GM12878 (cell line): Measurements from ENCODE around the gene AGAP1. TPM values are rescaled to one million over a fixed set of nuclear protein-coding genes. Genes with fewer than 3 reads are reported as not detected.

Experiments used
- ATAC-seq: fragments of 200-7000 bp; cut with Tn5 transposase; 3 replicates; pipeline ENCODE4 v1.9.1; 2020; ENCODE audit warnings: mild to moderate bottlenecking, moderate library complexity
- BruUV-seq: library from RNA; stranded (reverse); fragments of 400-500 nt; replicated peaks from 2 replicates; lab custom pipeline; 2021; lab: Mats Ljungman, UMichigan
- CTCF ChIA-PET: fragments of 300-600 bp; sonication (Branson Sonifier 250); formaldehyde crosslinking; extraction: SDS; loops from one replicate; lab custom pipeline; 2021; ENCODE audit warnings: inconsistent platforms; lab: Yijun Ruan, JAX
- POLR2A ChIA-PET: fragments of 350-600 bp; formaldehyde crosslinking; extraction: SDS; loops from one replicate; lab custom pipeline; 2021; ENCODE audit warnings: inconsistent platforms; lab: Charles Lee
- RAD21 ChIA-PET: fragments of 300-600 bp; sonication (Branson Sonifier 250); formaldehyde crosslinking; loops from one replicate; lab custom pipeline; 2023; ENCODE audit warnings: antibody characterized with exemption; ENCODE audit not compliant: unreplicated experiment; lab: Charles Lee
- SMC1A ChIA-PET: fragments of 300-600 bp; sonication (Branson Sonifier 250); formaldehyde crosslinking; loops from one replicate; lab custom pipeline; 2023; ENCODE audit not compliant: unreplicated experiment, uncharacterized antibody; lab: Charles Lee
- DNase-seq: peaks from one replicate; pipeline ENCODE4 v3.0.0-alpha.2; 2011; ENCODE audit warnings: low read depth, low spot score
- FAIRE-seq: peaks from 3 replicates; lab custom pipeline; 2011; peaks lifted over from hg19 to GRCh38; lab: Jason Lieb, UNC
- H2AFZ ChIP-seq: 2 replicates; pipeline ENCODE4 v1.6.0; 2011; ENCODE audit warnings: low read depth, low read length, control low read depth; ENCODE audit not compliant: control insufficient read depth
- H3K27ac ChIP-seq: 2 replicates; pipeline ENCODE4 v1.5.1; 2011; ENCODE audit warnings: control low read depth; ENCODE audit not compliant: control insufficient read depth, insufficient read depth
- H3K27me3 ChIP-seq, 2 experiments: replicated peaks in 1 of 2; 2 replicates each; pipeline versions ENCODE4 v1.6.0 to v1.6.1; 2011; ENCODE audit warnings: low read length in 1 of 2; ENCODE audit not compliant: control insufficient read depth in 2 of 2, insufficient read depth in 2 of 2
- H3K36me3 ChIP-seq, 2 experiments: 2 replicates each; pipeline ENCODE4 v1.5.1; 2011; ENCODE audit warnings: low read length in 1 of 2; ENCODE audit not compliant: control insufficient read depth in 2 of 2, insufficient read depth in 2 of 2
- H3K4me1 ChIP-seq: 2 replicates; pipeline ENCODE4 v1.6.1; 2011; ENCODE audit warnings: mild to moderate bottlenecking, low read length, moderate library complexity, mixed read lengths; ENCODE audit not compliant: control insufficient read depth, insufficient read depth
- H3K4me2 ChIP-seq: 2 replicates; pipeline ENCODE4 v1.6.0; 2011; ENCODE audit warnings: control low read depth; ENCODE audit not compliant: control insufficient read depth, insufficient read depth
- H3K4me3 ChIP-seq: fragments of 200-600 bp; sonication (generic); 2 replicates; pipeline ENCODE4 v1.5.1; 2016
- H3K79me2 ChIP-seq: 2 replicates; pipeline ENCODE4 v1.6.0; 2011; ENCODE audit warnings: low read length; ENCODE audit not compliant: control insufficient read depth, insufficient read depth
- H3K9ac ChIP-seq: 2 replicates; pipeline ENCODE4 v1.8.0; 2011; ENCODE audit warnings: low read length, control low read depth, mixed read lengths; ENCODE audit not compliant: control insufficient read depth, insufficient read depth
- H3K9me3 ChIP-seq: replicated peaks from 3 replicates; pipeline ENCODE4 v1.5.1; 2011; ENCODE audit warnings: mild to moderate bottlenecking, low read length; ENCODE audit not compliant: control insufficient read depth, insufficient read depth
- H4K20me1 ChIP-seq: 2 replicates; pipeline ENCODE4 v1.6.0; 2011; ENCODE audit not compliant: control insufficient read depth, insufficient read depth
- EED ChIP-seq: sonication (generic); IDR thresholded peaks from 2 replicates; pipeline ENCODE4 v1.6.1; 2016; ENCODE audit warnings: antibody characterized with exemption, low read depth
- EGR1 ChIP-seq, 2 experiments: IDR thresholded peaks; 1 replicate in 1 of 2; 2 replicates in 1 of 2; pipeline ENCODE4 v1.6.1; 2011 to 2012; ENCODE audit warnings: low read depth in 2 of 2, low read length in 2 of 2, borderline replicate concordance in 1 of 2, mild to moderate bottlenecking in 1 of 2, moderate library complexity in 1 of 2
- FOXM1 ChIP-seq: IDR thresholded peaks from 2 replicates; pipeline ENCODE4 v1.6.1; 2012; ENCODE audit warnings: low read depth, mild to moderate bottlenecking, inconsistent platforms, low read length, moderate library complexity
- IKZF1 ChIP-seq: fragments of 450-650 bp; conservative IDR thresholded peaks from 2 replicates; pipeline ENCODE4 v1.6.1; 2017; ENCODE audit warnings: antibody characterized with exemption, mild to moderate bottlenecking
- LARP7 ChIP-seq: fragments of 450-650 bp; IDR thresholded peaks from 2 replicates; pipeline ENCODE4 v1.6.1; 2017; ENCODE audit warnings: mild to moderate bottlenecking
- NR2C1 ChIP-seq: fragments of 450-650 bp; IDR thresholded peaks from 2 replicates; pipeline ENCODE4 v1.6.1; 2017; ENCODE audit warnings: antibody characterized with exemption, mild to moderate bottlenecking, moderate library complexity
- PML ChIP-seq: IDR thresholded peaks from 2 replicates; pipeline ENCODE4 v1.6.1; 2012; ENCODE audit warnings: low read length, inconsistent platforms
- RELA ChIP-seq: fragments of 450-650 bp; IDR thresholded peaks from 2 replicates; pipeline ENCODE4 v1.8.0; 2014; ENCODE audit warnings: borderline replicate concordance; ENCODE audit not compliant: partially characterized antibody
- SMAD1 ChIP-seq: fragments of 450-650 bp; IDR thresholded peaks from 2 replicates; pipeline ENCODE4 v1.6.1; 2018; ENCODE audit warnings: mild to moderate bottlenecking, low read depth; ENCODE audit not compliant: partially characterized antibody
- SMC3 ChIP-seq: IDR thresholded peaks from 2 replicates; pipeline ENCODE4 v1.6.1; 2011; ENCODE audit warnings: low read length, improper control_type of control experiment, borderline replicate concordance
- SREBF1 ChIP-seq: IDR thresholded peaks from 2 replicates; pipeline ENCODE4 v1.6.1; 2012; ENCODE audit warnings: mild to moderate bottlenecking, low read length
- SUZ12 ChIP-seq: fragments of 200-600 bp; sonication (generic); IDR thresholded peaks from one replicate; pipeline ENCODE4 v1.6.1; 2018; ENCODE audit warnings: antibody characterized with exemption, mild to moderate bottlenecking; ENCODE audit not compliant: unreplicated experiment
- TCF12 ChIP-seq: IDR thresholded peaks from 2 replicates; pipeline ENCODE4 v1.6.1; 2011; ENCODE audit warnings: low read depth, mild to moderate bottlenecking, low read length
- ZNF622 ChIP-seq: fragments of 450-650 bp; IDR thresholded peaks from 2 replicates; pipeline ENCODE4 v1.6.1; 2017; ENCODE audit warnings: mild to moderate bottlenecking, inconsistent platforms
- WGBS: methylation state at CpG from one replicate; pipeline ENCODE4 v1.1.6; 2016; ENCODE audit warnings: low lambda C conversion rate; ENCODE audit not compliant: insufficient replicate concordance, insufficient coverage; ENCODE audit errors: missing lambda C conversion rate; 5-methylcytosine and 5-hydroxymethylcytosine counted together
- in situ Hi-C: fragments of 300-500 bp; cut with MboI; formaldehyde crosslinking; loops from 9 replicates; pipeline ENCODE4 v1.14.3; 2018; ENCODE audit warnings: mixed read lengths
- intact Hi-C: fragments of 100-400 bp; cut with micrococcal nuclease; formaldehyde crosslinking; loops from one replicate; pipeline ENCODE4 v1.14.2; 2022; ENCODE audit not compliant: unreplicated experiment
- polyA plus RNA-seq, 11 experiments: library from polyadenylated mRNA; depleted of rRNA in 4 of 11; unstranded in 6 of 11; stranded (reverse) in 5 of 11; fragments of >200 nt; fragmentation: Nextera tagmentation in 4 of 11; fragmentation: Illumina TruSeq in 1 of 11; extraction: Ambion mirVana in 4 of 11; extraction: Trizol in 1 of 11; gene quantifications; 1 replicate in 1 of 11; 2 replicates in 10 of 11; pipeline versions ENCODE4 v1.2.1 to v1.2.3, GENCODE V29; 2011 to 2016; ENCODE audit warnings: inconsistent platforms in 2 of 11, missing spikeins in 2 of 11, low read depth in 1 of 11
- total RNA-seq, 4 experiments: library from RNA; depleted of rRNA in 3 of 4; stranded (reverse); fragments of >200 nt in 3 of 4; fragmentation: Illumina TruSeq in 1 of 4; extraction: Trizol in 1 of 4; gene quantifications; 2 replicates each; pipeline versions ENCODE4 v1.2.1 to v1.2.3, GENCODE V29; 2013 to 2021
- TF ChIP-seq, protein P1 (sequence below): fragments of 450-650 bp; IDR thresholded peaks from 2 replicates; pipeline ENCODE4 v1.6.1; 2017; ENCODE audit warnings: mild to moderate bottlenecking, low read depth, inconsistent platforms; ENCODE audit not compliant: poor library complexity, severe bottlenecking

The AGAP1 gene
- total and polyA plus RNA-seq, 10 of the 15 experiments (the other 5 are each of a cell fraction or from before 2014, with no cell fraction given): 0.05 to 0.15 (median 0.06) TPM; not detected in 7

DNA sequence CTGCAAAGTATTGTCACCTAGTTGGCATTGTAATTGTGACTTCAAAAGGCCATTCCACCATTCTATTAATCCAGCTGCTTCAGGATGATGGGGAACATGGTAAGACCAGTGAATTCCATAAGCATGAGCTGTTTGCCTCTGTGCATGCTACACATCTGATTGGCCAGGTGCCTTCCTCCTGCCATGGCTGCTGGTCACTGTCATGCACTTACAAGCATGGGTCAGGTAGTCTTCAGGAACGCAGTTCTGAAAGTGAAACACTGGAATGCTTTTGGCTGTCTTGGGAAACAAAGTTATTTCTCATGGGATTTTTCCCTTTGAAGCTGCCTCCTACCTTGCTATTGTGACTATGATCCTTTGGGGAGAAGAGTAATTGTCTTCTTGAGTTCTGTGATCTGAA is 406.8 kb downstream of the AGAP1 start (continued):
- TF ChIP-seq SMC3 (no peak), SREBF1 (no peak), NR2C1 (no peak), IKZF1 (no peak), EGR1 (IDR thresholded peaks at IDR 0.05; ENCODE audit: borderline replicate concordance in 1 of 2, low read depth in 2 of 2, low read length in 2 of 2) (no peak)

DNA sequence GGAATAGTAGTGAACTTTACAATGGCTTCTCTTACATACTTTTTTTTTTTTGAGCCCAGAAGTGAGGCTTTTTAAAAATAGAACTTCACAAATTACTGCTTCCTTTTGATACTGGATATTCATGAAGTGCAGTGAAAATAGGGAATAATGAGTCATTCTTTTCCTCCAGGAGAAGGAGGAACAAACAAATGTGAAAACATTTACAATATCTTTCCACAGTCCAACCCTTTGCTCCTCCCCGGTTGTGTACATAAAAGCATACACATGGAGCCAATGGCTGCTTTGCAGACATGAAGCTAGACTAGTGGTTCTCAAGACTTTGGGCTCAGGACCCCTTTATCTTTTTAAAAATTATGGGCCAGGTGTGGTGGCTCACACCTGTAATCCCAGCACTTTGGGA is 407.4 kb downstream of the AGAP1 start:
- no TSS peak for BruUV-seq
- SMC1A ChIA-PET: no interaction called here
- in situ Hi-C loops: no loop called here
- TF ChIP-seq ZNF622 (no peak), LARP7 (no peak), RELA (no peak), TCF12 (no peak), SUZ12 (no peak), PML (no peak), FOXM1 (no peak), SMAD1 (no peak), EED (no peak)
- TF ChIP-seq, protein P1, sequence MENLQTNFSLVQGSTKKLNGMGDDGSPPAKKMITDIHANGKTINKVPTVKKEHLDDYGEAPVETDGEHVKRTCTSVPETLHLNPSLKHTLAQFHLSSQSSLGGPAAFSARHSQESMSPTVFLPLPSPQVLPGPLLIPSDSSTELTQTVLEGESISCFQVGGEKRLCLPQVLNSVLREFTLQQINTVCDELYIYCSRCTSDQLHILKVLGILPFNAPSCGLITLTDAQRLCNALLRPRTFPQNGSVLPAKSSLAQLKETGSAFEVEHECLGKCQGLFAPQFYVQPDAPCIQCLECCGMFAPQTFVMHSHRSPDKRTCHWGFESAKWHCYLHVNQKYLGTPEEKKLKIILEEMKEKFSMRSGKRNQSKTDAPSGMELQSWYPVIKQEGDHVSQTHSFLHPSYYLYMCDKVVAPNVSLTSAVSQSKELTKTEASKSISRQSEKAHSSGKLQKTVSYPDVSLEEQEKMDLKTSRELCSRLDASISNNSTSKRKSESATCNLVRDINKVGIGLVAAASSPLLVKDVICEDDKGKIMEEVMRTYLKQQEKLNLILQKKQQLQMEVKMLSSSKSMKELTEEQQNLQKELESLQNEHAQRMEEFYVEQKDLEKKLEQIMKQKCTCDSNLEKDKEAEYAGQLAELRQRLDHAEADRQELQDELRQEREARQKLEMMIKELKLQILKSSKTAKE: no peak
- TF ChIP-seq, all 136 proteins: peak for 0
- CTCF ChIA-PET: no interaction called here
- Histone ChIP-seq H3K4me2 (no peak overlapping the region), H4K20me1 (no peaks in the 10 kb centered on the region), H3K79me2 (no peaks in the 10 kb centered on the region), H3K4me3 (no peak overlapping the region), H3K27me3 (0 out of 4 replicates have a peak, but pooled peaks cover 0 to 1% of the 10 kb centered on the region in 2 experiments), H3K27ac (no peak overlapping the region), H2AFZ (no peak overlapping the region), H3K9me3 (no peaks in the 10 kb centered on the region), H3K4me1 (no peaks in the 10 kb centered on the region), H3K36me3 (no peaks in the 10 kb centered on the region), H3K9ac (no peak overlapping the region)
- ATAC-seq (no peak), DNase-seq (no peak), FAIRE-seq (no peak)
- WGBS: 5% methylated on average over 1 of the region's 1 CpG
- intact Hi-C loops: no loop called here
- POLR2A ChIA-PET: interaction anchor here (0.7 kb wide), 1 partner anchor 1874 kb away, joined by 3 read pairs; no protein-coding TSS in a partner anchor
- RAD21 ChIA-PET: no interaction called here
